Mesendoderm (in vitro differentiated cells): Measurements from ENCODE around the gene NPY4R.
"Not testable (repeated sequence)": the region's sequence is repeated elsewhere in the genome, so short reads cannot be mapped to it uniquely, and the experiment has no call there.

ENCODE experiments used
- DNase-seq: peaks from one replicate; pipeline ENCODE4 v3.0.0; 2013
- H2AK5ac ChIP-seq: 2 replicates; pipeline ENCODE4 v1.6.1; 2013; ENCODE audit warnings: low read length, inconsistent platforms
- H2BK120ac ChIP-seq: 2 replicates; pipeline ENCODE4 v1.6.1; 2013; ENCODE audit warnings: low read depth, mild to moderate bottlenecking, low read length, moderate library complexity, mixed read lengths
- H2BK15ac ChIP-seq: replicated peaks from 2 replicates; pipeline ENCODE4 v1.6.1; 2013; ENCODE audit warnings: low read depth, mild to moderate bottlenecking, moderate library complexity
- H2BK5ac ChIP-seq: 2 replicates; pipeline ENCODE4 v1.6.1; 2013; ENCODE audit warnings: low read length, inconsistent platforms
- H3K18ac ChIP-seq: 2 replicates; pipeline ENCODE4 v1.6.1; 2013; ENCODE audit warnings: mild to moderate bottlenecking, low read length, mixed read lengths
- H3K23ac ChIP-seq: one replicate; pipeline ENCODE4 v1.6.1; 2013; ENCODE audit warnings: low read length
- H3K27ac ChIP-seq: 2 replicates; pipeline ENCODE4 v1.5.1; 2013; ENCODE audit warnings: low read depth, mild to moderate bottlenecking, inconsistent platforms, low read length, moderate library complexity
- H3K27me3 ChIP-seq: 2 replicates; pipeline ENCODE4 v1.6.1; 2013; ENCODE audit warnings: low read length, control low read depth, mild to moderate bottlenecking, inconsistent platforms; ENCODE audit not compliant: insufficient read depth, poor library complexity
- H3K36me3 ChIP-seq: 2 replicates; pipeline ENCODE4 v1.6.1; 2013; ENCODE audit warnings: low read length, inconsistent platforms; ENCODE audit not compliant: control insufficient read depth, insufficient read depth
- H3K4ac ChIP-seq: one replicate; pipeline ENCODE4 v1.6.1; 2013; ENCODE audit warnings: low read depth, mild to moderate bottlenecking, low read length, moderate library complexity
- H3K4me1 ChIP-seq: 2 replicates; pipeline ENCODE4 v1.6.1; 2013; ENCODE audit warnings: low read depth, low read length, inconsistent platforms; ENCODE audit not compliant: control insufficient read depth
- H3K4me2 ChIP-seq: 2 replicates; pipeline ENCODE4 v1.6.1; 2013; ENCODE audit warnings: low read length
- H3K4me3 ChIP-seq: 2 replicates; pipeline ENCODE4 v1.5.1; 2013; ENCODE audit warnings: mild to moderate bottlenecking, low read length
- H3K56ac ChIP-seq: one replicate; pipeline ENCODE4 v1.6.1; 2013; ENCODE audit warnings: low read length
- H3K79me1 ChIP-seq: 2 replicates; pipeline ENCODE4 v1.6.1; 2013; ENCODE audit warnings: low read length, inconsistent platforms
- H3K79me2 ChIP-seq: 2 replicates; pipeline ENCODE4 v1.6.1; 2013; ENCODE audit warnings: mild to moderate bottlenecking, low read length; ENCODE audit not compliant: control insufficient read depth, insufficient read depth
- H3K9ac ChIP-seq: 2 replicates; pipeline ENCODE4 v1.6.1; 2013; ENCODE audit warnings: low read length, inconsistent platforms
- H4K5ac ChIP-seq: one replicate; pipeline ENCODE4 v1.6.1; 2013; ENCODE audit warnings: low read length
- H4K8ac ChIP-seq: one replicate; pipeline ENCODE4 v1.6.1; 2013; ENCODE audit warnings: low read depth, mild to moderate bottlenecking, control low read depth, low read length, moderate library complexity
- WGBS: extraction: QIAGEN DNeasy Blood & Tissue Kit; methylation state at CpG from one replicate; pipeline ENCODE4 v1.1.7; 2013; ENCODE audit warnings: low lambda C conversion rate, missing lambda C conversion rate; ENCODE audit not compliant: insufficient coverage; ENCODE audit errors: extremely low coverage; 5-methylcytosine and 5-hydroxymethylcytosine counted together

Gene NPY4R

GRCh38 chr10:46441837-46442278 is 23.9 kb downstream of the NPY4R start:
- not testable (repeated sequence) for H3K4me1 ChIP-seq, H3K79me2 ChIP-seq, H3K4ac ChIP-seq, H2BK5ac ChIP-seq, H3K36me3 ChIP-seq, H3K79me1 ChIP-seq, H3K56ac ChIP-seq, H4K5ac ChIP-seq, H3K27me3 ChIP-seq, H3K4me3 ChIP-seq, H3K18ac ChIP-seq, H2AK5ac ChIP-seq, H3K27ac ChIP-seq, H2BK15ac ChIP-seq, H2BK120ac ChIP-seq, H3K9ac ChIP-seq, H4K8ac ChIP-seq, H3K4me2 ChIP-seq, H3K23ac ChIP-seq
- no CpG with 5 or more reads among the region's 7 CpGs for WGBS
- DNase-seq = peak; percentile 91

GRCh38 chr10:46440942-46441341 is 24.8 kb downstream of the NPY4R start:
- DNase-seq, H2AK5ac ChIP-seq, H3K23ac ChIP-seq, H3K18ac ChIP-seq, H3K4me1 ChIP-seq, H4K5ac ChIP-seq, H3K4me3 ChIP-seq, H3K9ac ChIP-seq, H2BK120ac ChIP-seq, H3K4ac ChIP-seq, H2BK5ac ChIP-seq, H3K36me3 ChIP-seq, H3K79me1 ChIP-seq, H3K27ac ChIP-seq, H3K79me2 ChIP-seq, H3K56ac ChIP-seq, H2BK15ac ChIP-seq, H4K8ac ChIP-seq, H3K27me3 ChIP-seq, H3K4me2 ChIP-seq: not testable (repeated sequence)
- WGBS = no CpG with 5 or more reads among the region's 4 CpGs

- H3K36me3 ChIP-seq, DNase-seq, H2BK15ac ChIP-seq, H3K9ac ChIP-seq, H2BK120ac ChIP-seq, H3K4ac ChIP-seq, H4K5ac ChIP-seq, H2AK5ac ChIP-seq, H3K27me3 ChIP-seq, H4K8ac ChIP-seq, H3K4me2 ChIP-seq, H3K18ac ChIP-seq, H3K4me3 ChIP-seq, H3K4me1 ChIP-seq, H3K23ac ChIP-seq, H3K27ac ChIP-seq, H3K79me1 ChIP-seq, H2BK5ac ChIP-seq, H3K56ac ChIP-seq, H3K79me2 ChIP-seq: not testable (repeated sequence)
- no CpG with 5 or more reads among the region's 2 CpGs for WGBS
Measured at GRCh38 chr10:46423550-46423949, 42.2 kb downstream of the NPY4R start.

- H3K4me2 ChIP-seq, H3K27me3 ChIP-seq, H3K4ac ChIP-seq, DNase-seq, H3K18ac ChIP-seq, H4K5ac ChIP-seq, H2BK5ac ChIP-seq, H4K8ac ChIP-seq, H3K36me3 ChIP-seq, H3K9ac ChIP-seq, H3K27ac ChIP-seq, H2BK120ac ChIP-seq, H2AK5ac ChIP-seq, H3K79me2 ChIP-seq, H3K4me3 ChIP-seq, H3K4me1 ChIP-seq, H2BK15ac ChIP-seq, H3K56ac ChIP-seq, H3K79me1 ChIP-seq, H3K23ac ChIP-seq: not testable (repeated sequence)
- WGBS = no CpG with 5 or more reads among the region's 13 CpGs
Measured at GRCh38 chr10:46419570-46420379, 46.0 kb downstream of the NPY4R start.

GRCh38 chr10:46418283-46418682 is 47.5 kb downstream of the NPY4R start:
- not testable (repeated sequence) for H3K4me2 ChIP-seq, H3K23ac ChIP-seq, H2BK5ac ChIP-seq, H2BK120ac ChIP-seq, H3K4me3 ChIP-seq, H3K56ac ChIP-seq, H3K18ac ChIP-seq, H2BK15ac ChIP-seq, H3K79me1 ChIP-seq, H3K4me1 ChIP-seq, H3K27ac ChIP-seq, H3K36me3 ChIP-seq, H4K5ac ChIP-seq, H3K27me3 ChIP-seq, H2AK5ac ChIP-seq, H3K4ac ChIP-seq, H4K8ac ChIP-seq, H3K9ac ChIP-seq, H3K79me2 ChIP-seq
- no CpG with 5 or more reads among the region's 7 CpGs for WGBS
- peak; percentile 69 for DNase-seq

- H2BK120ac ChIP-seq, H3K79me2 ChIP-seq, H3K4me2 ChIP-seq, H3K18ac ChIP-seq, H4K5ac ChIP-seq, H3K27me3 ChIP-seq, H3K56ac ChIP-seq, DNase-seq, H3K27ac ChIP-seq, H3K4ac ChIP-seq, H3K4me3 ChIP-seq, H2BK15ac ChIP-seq, H3K9ac ChIP-seq, H4K8ac ChIP-seq, H3K79me1 ChIP-seq, H3K4me1 ChIP-seq, H3K36me3 ChIP-seq, H3K23ac ChIP-seq, H2AK5ac ChIP-seq, H2BK5ac ChIP-seq: not testable (repeated sequence)
- WGBS = no CpG with 5 or more reads among the region's 6 CpGs
Measured at GRCh38 chr10:46415291-46415690, 50.5 kb downstream of the NPY4R start.
